ENCODE data around the gene ITM2C.

DNA sequence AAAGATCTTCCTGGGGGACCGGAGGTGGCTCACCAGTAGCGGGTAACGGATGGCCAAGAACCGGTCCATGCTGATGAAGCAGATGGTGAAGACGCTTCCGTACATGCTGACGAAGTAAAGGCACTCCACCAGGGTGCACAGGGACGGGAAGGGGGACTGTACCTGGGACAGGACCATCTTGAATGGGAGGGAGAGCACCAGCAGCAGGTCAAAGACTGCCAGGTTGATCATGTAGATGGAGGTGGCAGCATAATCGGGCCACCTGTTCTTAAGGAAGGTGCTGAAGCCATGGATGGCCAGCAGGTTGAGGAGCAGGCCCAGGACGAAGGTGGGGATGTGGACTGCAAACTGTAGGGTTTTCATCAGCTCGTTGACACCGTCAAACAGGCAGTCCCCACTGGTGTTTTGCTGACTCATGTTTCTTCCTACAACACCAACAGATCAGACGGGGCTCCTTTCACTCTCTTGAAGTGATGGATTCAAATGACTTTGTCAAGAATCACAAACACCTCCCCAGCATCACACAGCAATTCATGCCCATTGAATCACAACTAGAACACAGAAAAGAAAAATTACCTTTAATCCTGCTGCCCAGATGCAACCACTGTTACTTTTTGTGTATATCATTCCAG lies 45.9 kb downstream of the ITM2C start:
- TF ChIP-seq, protein P1, sequence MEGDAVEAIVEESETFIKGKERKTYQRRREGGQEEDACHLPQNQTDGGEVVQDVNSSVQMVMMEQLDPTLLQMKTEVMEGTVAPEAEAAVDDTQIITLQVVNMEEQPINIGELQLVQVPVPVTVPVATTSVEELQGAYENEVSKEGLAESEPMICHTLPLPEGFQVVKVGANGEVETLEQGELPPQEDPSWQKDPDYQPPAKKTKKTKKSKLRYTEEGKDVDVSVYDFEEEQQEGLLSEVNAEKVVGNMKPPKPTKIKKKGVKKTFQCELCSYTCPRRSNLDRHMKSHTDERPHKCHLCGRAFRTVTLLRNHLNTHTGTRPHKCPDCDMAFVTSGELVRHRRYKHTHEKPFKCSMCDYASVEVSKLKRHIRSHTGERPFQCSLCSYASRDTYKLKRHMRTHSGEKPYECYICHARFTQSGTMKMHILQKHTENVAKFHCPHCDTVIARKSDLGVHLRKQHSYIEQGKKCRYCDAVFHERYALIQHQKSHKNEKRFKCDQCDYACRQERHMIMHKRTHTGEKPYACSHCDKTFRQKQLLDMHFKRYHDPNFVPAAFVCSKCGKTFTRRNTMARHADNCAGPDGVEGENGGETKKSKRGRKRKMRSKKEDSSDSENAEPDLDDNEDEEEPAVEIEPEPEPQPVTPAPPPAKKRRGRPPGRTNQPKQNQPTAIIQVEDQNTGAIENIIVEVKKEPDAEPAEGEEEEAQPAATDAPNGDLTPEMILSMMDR (IDR thresholded peaks at IDR 0.05; ENCODE audit: low read length): no peak
- no peak for TF ChIP-seq EZH2 (IDR thresholded peaks at IDR 0.05; ENCODE audit: borderline replicate concordance, low read length)

Data from OCI-LY1 (cell line).